ENCODE results near the gene AFAP1L1.

AFAP1L1 gene

DNA sequence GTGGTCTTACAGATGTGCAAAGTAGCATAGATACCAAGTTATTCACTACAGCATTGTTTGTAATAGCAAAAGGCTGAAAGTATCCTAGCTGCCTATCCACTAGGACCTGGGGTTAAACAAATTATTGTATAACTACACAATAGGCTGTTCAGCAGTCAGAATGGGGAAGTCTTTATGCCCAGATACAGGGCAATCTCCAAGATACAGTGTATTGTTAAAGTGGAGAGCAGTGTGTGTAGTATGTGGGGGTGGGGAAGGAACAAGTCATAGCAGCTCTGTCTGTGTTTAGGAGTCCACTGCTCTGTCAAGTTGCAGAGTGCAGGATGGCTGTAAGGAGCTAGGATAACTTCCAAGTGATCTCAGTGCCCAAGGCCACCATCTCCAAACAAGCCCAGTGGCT, 91.7 kb downstream of the AFAP1L1 start:
- no peaks in the 10 kb centered on the region for H3K27me3 ChIP-seq
- H3K4me3 ChIP-seq, result no peak overlapping the region
- TF ChIP-seq, protein P1, sequence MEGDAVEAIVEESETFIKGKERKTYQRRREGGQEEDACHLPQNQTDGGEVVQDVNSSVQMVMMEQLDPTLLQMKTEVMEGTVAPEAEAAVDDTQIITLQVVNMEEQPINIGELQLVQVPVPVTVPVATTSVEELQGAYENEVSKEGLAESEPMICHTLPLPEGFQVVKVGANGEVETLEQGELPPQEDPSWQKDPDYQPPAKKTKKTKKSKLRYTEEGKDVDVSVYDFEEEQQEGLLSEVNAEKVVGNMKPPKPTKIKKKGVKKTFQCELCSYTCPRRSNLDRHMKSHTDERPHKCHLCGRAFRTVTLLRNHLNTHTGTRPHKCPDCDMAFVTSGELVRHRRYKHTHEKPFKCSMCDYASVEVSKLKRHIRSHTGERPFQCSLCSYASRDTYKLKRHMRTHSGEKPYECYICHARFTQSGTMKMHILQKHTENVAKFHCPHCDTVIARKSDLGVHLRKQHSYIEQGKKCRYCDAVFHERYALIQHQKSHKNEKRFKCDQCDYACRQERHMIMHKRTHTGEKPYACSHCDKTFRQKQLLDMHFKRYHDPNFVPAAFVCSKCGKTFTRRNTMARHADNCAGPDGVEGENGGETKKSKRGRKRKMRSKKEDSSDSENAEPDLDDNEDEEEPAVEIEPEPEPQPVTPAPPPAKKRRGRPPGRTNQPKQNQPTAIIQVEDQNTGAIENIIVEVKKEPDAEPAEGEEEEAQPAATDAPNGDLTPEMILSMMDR (IDR thresholded peaks at IDR 0.05), result no peak
- no peak overlapping the region for H3K27ac ChIP-seq
- intact Hi-C loops (cut with DNase I; ENCODE audit: low total_unique reads), result no loop called here
- H3K9me3 ChIP-seq, result no peaks in the 10 kb centered on the region
- no peak for DNase-seq
- no peaks in the 10 kb centered on the region for H3K36me3 ChIP-seq
- peaks cover 0 to 17% (median 10%) of the 10 kb centered on the region in 4 donors for H3K4me1 ChIP-seq

DNA sequence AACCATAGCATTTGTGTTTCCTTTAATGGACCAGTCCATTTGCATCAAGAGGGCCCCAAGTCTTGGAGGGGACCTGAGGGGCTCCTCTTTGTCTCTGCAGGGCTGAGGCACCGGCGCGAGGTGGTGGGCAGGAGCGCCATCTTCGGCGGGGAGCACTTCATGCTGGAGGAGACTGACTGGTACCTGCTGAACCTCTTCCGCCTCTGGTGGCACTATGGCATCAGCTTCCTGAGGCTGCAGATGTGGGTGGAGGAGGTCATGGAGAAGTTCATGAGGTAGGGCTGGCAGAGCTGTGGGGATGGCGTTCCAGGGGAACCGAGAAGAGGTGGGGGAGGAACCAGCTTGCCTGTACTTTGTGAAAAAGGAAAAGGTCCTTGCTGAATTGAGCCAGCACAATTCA, 92.3 kb downstream of the AFAP1L1 start:
- Histone ChIP-seq H3K27me3 (no peaks in the 10 kb centered on the region), H3K27ac (no peak overlapping the region), H3K4me3 (no peak overlapping the region), H3K9me3 (no peaks in the 10 kb centered on the region), H3K4me1 (peaks cover 0 to 14% (median 8%) of the 10 kb centered on the region in 4 donors), H3K36me3 (no peaks in the 10 kb centered on the region)
- no peak for DNase-seq
- intact Hi-C loops (cut with DNase I; ENCODE audit: low total_unique reads), result no loop called here
- TF ChIP-seq, protein P1 (IDR thresholded peaks at IDR 0.05), result no peak

DNA sequence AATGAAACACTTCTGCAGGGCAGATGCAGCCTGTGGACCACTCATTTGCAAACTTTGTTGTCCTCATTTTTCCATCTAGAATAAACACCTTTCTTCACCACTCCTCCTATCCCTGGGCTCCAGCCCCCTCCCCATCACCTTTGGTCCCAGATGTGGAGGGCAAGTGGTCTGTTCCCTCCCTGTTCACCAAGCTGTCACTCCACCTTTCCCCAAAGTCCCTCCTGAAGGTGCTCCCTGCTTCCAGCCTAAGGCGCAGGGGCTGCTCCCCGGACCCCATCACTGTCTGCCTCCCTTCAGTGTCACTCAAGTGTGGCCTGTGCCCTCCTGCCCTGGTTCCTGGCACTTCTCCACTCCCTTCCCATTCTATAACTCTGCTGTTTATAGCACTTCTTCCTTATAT, 93.1 kb downstream of the AFAP1L1 start:
- H3K27me3 ChIP-seq, result no peaks in the 10 kb centered on the region
- intact Hi-C loops (cut with DNase I; ENCODE audit: low total_unique reads), result loop anchor here (5.0 kb wide), 2 partner anchors 78 to 198 kb away; no protein-coding TSS in a partner anchor
- DNase-seq, result no peak
- TF ChIP-seq, protein P1 (IDR thresholded peaks at IDR 0.05), result no peak
- H3K4me1 ChIP-seq, result peaks cover 0 to 18% (median 8%) of the 10 kb centered on the region in 4 donors
- H3K4me3 ChIP-seq, result no peak overlapping the region
- H3K27ac ChIP-seq, result no peak overlapping the region
- no peaks in the 10 kb centered on the region for H3K9me3 ChIP-seq
- H3K36me3 ChIP-seq, result no peaks in the 10 kb centered on the region

DNA sequence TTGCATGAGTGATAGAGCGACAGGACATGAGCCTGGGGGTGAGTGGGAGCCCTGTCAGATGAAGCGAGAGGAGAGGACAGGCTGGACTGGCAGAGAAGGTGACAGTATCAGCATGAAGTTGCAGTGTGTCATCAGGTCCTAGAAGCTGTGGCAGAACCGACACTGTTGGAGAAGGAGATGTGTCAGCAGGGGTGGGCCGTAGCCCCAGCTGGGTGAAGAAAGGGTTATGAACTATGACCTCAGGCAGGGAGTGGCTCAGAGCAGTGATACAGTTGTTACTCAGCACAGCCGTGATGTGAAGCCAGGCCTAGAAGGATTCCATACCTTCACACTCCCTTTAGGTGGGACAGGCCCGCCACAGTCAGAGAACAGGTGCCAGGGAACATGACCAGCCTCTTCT, 93.8 kb downstream of the AFAP1L1 start:
- no peak for DNase-seq
- H3K27ac ChIP-seq, result no peak overlapping the region
- no peaks in the 10 kb centered on the region for H3K27me3 ChIP-seq
- H3K36me3 ChIP-seq, result no peaks in the 10 kb centered on the region
- H3K4me1 ChIP-seq, result peaks cover 0 to 18% (median 10%) of the 10 kb centered on the region in 4 donors
- H3K9me3 ChIP-seq, result no peaks in the 10 kb centered on the region
- intact Hi-C loops (cut with DNase I; ENCODE audit: low total_unique reads), result loop anchor here (5.0 kb wide), 2 partner anchors 77 to 197 kb away; no protein-coding TSS in a partner anchor
- no peak overlapping the region for H3K4me3 ChIP-seq
- TF ChIP-seq, protein P1 (IDR thresholded peaks at IDR 0.05), result no peak

DNA sequence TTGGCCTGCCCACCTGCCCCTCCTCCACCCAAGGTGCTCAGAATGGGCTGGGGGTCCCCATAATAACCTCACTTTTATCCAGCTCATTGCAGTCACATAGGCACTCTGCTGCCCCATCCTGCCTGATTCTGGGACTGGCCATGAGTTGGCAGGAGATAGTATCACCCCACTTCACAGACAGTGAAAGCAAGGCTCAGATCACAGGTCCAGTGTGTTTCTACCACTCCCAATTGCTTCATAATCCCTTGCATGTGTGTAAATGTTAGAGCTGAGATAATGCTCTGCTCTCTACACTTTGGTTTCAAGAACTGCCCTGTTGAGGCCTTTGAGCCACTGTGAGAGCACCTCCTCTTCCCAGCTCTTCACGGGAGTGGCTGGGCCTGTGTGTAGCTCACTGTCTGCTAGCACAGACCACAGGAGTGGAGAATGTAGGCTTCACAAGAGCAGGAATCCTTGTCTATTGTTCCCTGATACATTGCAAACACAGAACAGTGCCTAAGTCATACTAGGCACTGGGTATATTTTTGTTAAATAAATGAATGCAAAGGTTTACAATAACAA, 94.6 kb downstream of the AFAP1L1 start:
- Histone ChIP-seq H3K4me1 (peaks cover 0 to 27% (median 14%) of the 10 kb centered on the region in 4 donors), H3K9me3 (no peaks in the 10 kb centered on the region), H3K4me3 (no peak overlapping the region), H3K27ac (no peak overlapping the region), H3K36me3 (no peaks in the 10 kb centered on the region), H3K27me3 (no peaks in the 10 kb centered on the region)
- intact Hi-C loops (cut with DNase I; ENCODE audit: low total_unique reads), result loop anchor here (5.0 kb wide), 2 partner anchors 76 to 196 kb away; no protein-coding TSS in a partner anchor
- TF ChIP-seq, protein P1 (IDR thresholded peaks at IDR 0.05), result no peak
- no peak for DNase-seq

All from tibial artery (tissue), 4 donors.